ENCODE data around the gene SPRED3.
A peak's percentile ranks its signal among the peaks of the same experiment; 100 is the strongest.

The SPRED3 gene

GRCh38 chr19:38373907-38374331, 14.6 kb upstream of the SPRED3 start:
- no peak for DNase-seq

GRCh38 chr19:38374332-38375097, 14.0 kb upstream of the SPRED3 start, which contains the start of gene PSMD8:
PSMD8 (plus strand) TSS chr19:38374571; CDS start chr19:38374602, 31 bp downstream.
- peak; percentile 98 for DNase-seq

GRCh38 chr19:38375098-38375493, 13.4 kb upstream of the SPRED3 start:
- no peak for DNase-seq

GRCh38 chr19:38375748-38376147, 12.7 kb upstream of the SPRED3 start:
- DNase-seq, result no peak

GRCh38 chr19:38376576-38376975, 11.9 kb upstream of the SPRED3 start:
- DNase-seq, result no peak

- no peak for DNase-seq
These were observed 11.4 kb upstream of the SPRED3 start for GRCh38 chr19:38377052-38377451.

- no peak for DNase-seq
These were observed 9.6 kb upstream of the SPRED3 start for GRCh38 chr19:38378866-38379265.

GRCh38 chr19:38381138-38381537, 7.4 kb upstream of the SPRED3 start:
- DNase-seq, result no peak

- DNase-seq, result no peak
These were observed 5.3 kb upstream of the SPRED3 start for GRCh38 chr19:38383184-38383583.

- DNase-seq, result no peak
These were observed 4.8 kb upstream of the SPRED3 start for GRCh38 chr19:38383743-38384142.

- DNase-seq, result no peak
These were observed 4.1 kb upstream of the SPRED3 start for GRCh38 chr19:38384209-38385027.

- DNase-seq, result no peak
These were observed 3.3 kb upstream of the SPRED3 start for GRCh38 chr19:38385057-38385803.

GRCh38 chr19:38385804-38386257, 2.7 kb upstream of the SPRED3 start:
- no peak for DNase-seq

- no peak for DNase-seq
These were observed 2.1 kb upstream of the SPRED3 start for GRCh38 chr19:38386300-38386970.

GRCh38 chr19:38386971-38387549, 1.4 kb upstream of the SPRED3 start:
- DNase-seq, result no peak

GRCh38 chr19:38387550-38388348, 748 bp upstream of the SPRED3 start, which contains the start of gene GGN:
GGN (minus strand) TSS chr19:38388034; CDS start chr19:38387261, 773 bp downstream.
- DNase-seq, result peak; percentile 77

- no peak for DNase-seq
These were observed 816 bp downstream of the SPRED3 start for GRCh38 chr19:38389101-38389925.

GRCh38 chr19:38389957-38390924, 1.7 kb downstream of the SPRED3 start:
- no peak for DNase-seq

GRCh38 chr19:38391911-38392464, 3.5 kb downstream of the SPRED3 start:
- no peak for DNase-seq

All from activated CD4-positive, alpha-beta T cell treated with anti-CD3 and anti-CD28 coated beads, Interleukin-2, amount 50 U/mL, for 1 hour (primary cell).